K562 (cell line): Measurements from ENCODE around the gene PTTG1IP. TPM values are rescaled to one million over a fixed set of nuclear protein-coding genes. Genes with fewer than 3 reads are reported as not detected.

Experiments
- BHLHE40 ChIP-seq: IDR thresholded peaks from 2 replicates; pipeline ENCODE4 v1.6.1; 2011; ENCODE audit warnings: low read length, improper control_type of control experiment
- BRD9 ChIP-seq: fragments of 450-650 bp; IDR thresholded peaks from 2 replicates; pipeline ENCODE4 v1.6.1; 2018; ENCODE audit warnings: low read depth; ENCODE audit not compliant: partially characterized antibody
- CBX8 ChIP-seq: fragments of 200-600 bp; sonication (generic); IDR thresholded peaks from 2 replicates; pipeline ENCODE4 v1.6.1; 2012; ENCODE audit warnings: borderline replicate concordance, mixed run types, low read depth, mild to moderate bottlenecking, moderate library complexity, mixed read lengths, low read length, control low read depth, inconsistent platforms; ENCODE audit not compliant: poor library complexity, severe bottlenecking; ENCODE audit errors: extremely low read depth
- CHCHD3 ChIP-seq: fragments of 250-450 bp; sonication (Bioruptor Pico); IDR thresholded peaks from 2 replicates; pipeline ENCODE4 v2.1.2; 2022; ENCODE audit warnings: mild to moderate bottlenecking
- MEF2A ChIP-seq: IDR thresholded peaks from 2 replicates; pipeline ENCODE4 v1.6.1; 2011; ENCODE audit warnings: low read depth, mild to moderate bottlenecking, low read length, moderate library complexity; ENCODE audit not compliant: control insufficient read depth
- RBM15 ChIP-seq: fragments of 200-400 bp; formaldehyde crosslinking; IDR thresholded peaks from 2 replicates; pipeline ENCODE4 v1.6.1; 2018; ENCODE audit warnings: mild to moderate bottlenecking, low read length, moderate library complexity; ENCODE audit not compliant: insufficient read depth
- RBM22 ChIP-seq: fragments of 200-400 bp; formaldehyde crosslinking; IDR thresholded peaks from 2 replicates; pipeline ENCODE4 v1.6.1; 2018; ENCODE audit warnings: low read length, low read depth; ENCODE audit not compliant: poor library complexity, severe bottlenecking
- SMC3 ChIP-seq: conservative IDR thresholded peaks from 2 replicates; pipeline ENCODE4 v1.6.1; 2011; ENCODE audit warnings: low read depth, low read length, improper control_type of control experiment; ENCODE audit not compliant: insufficient read depth
- ZBTB1 ChIP-seq: sonication (generic); formaldehyde crosslinking; IDR thresholded peaks from 2 replicates; pipeline ENCODE4 v1.8.1; 2023; ENCODE audit warnings: missing genetic modification reagents, low read depth, mild to moderate bottlenecking, borderline replicate concordance
- ZNF316 ChIP-seq: fragments of 450-650 bp; IDR thresholded peaks from 2 replicates; pipeline ENCODE4 v1.6.1; 2016
- ZNF318 ChIP-seq, 2 experiments: fragments of 450-650 bp; IDR thresholded peaks; 2 replicates each; pipeline ENCODE4 v1.6.1; 2016; ENCODE audit warnings: mild to moderate bottlenecking in 2 of 2, borderline replicate concordance in 1 of 2, low read depth in 1 of 2, moderate library complexity in 1 of 2
- polyA plus RNA-seq, 8 experiments: library from polyadenylated mRNA; depleted of rRNA in 4 of 8; stranded (reverse) in 5 of 8; unstranded in 3 of 8; fragments of >200 nt; fragmentation: Nextera tagmentation in 2 of 8; fragmentation: Illumina TruSeq in 1 of 8; extraction: Ambion mirVana in 2 of 8; extraction: Trizol in 1 of 8; gene quantifications; 2 replicates each; pipeline versions ENCODE4 v1.2.1 to v1.2.3, GENCODE V29; 2011 to 2014; ENCODE audit warnings: inconsistent platforms in 1 of 8, missing spikeins in 1 of 8
- total RNA-seq, 7 experiments: library from RNA; depleted of rRNA in 6 of 7; stranded (reverse); fragments of >200 nt in 6 of 7; fragmentation: Illumina TruSeq in 2 of 7; extraction: Trizol in 2 of 7; gene quantifications; 2 replicates each; pipeline versions ENCODE4 v1.2.1 to v1.2.3, GENCODE V29; 2011 to 2021; ENCODE audit warnings: low replicate concordance in 1 of 7
- TF ChIP-seq, protein P1 (sequence below), 2 experiments: IDR thresholded peaks; 2 replicates each; pipeline ENCODE4 v1.6.1; 2012; ENCODE audit warnings: improper control_type of control experiment in 2 of 2, low read depth in 2 of 2, low read length in 2 of 2, borderline replicate concordance in 1 of 2
- TF ChIP-seq, protein P2 (sequence below): sonication (generic); formaldehyde crosslinking; IDR thresholded peaks from 2 replicates; pipeline ENCODE4 v1.8.1; 2023; ENCODE audit warnings: mild to moderate bottlenecking, missing genetic modification reagents

PTTG1IP gene
- total and polyA plus RNA-seq, 9 of the 15 experiments (the other 6 are each of a cell fraction or from before 2014, with no cell fraction given): 5.0 to 99.3 (median 82.4) TPM

GRCh38 chr21:44854664-44855446 is 18.6 kb downstream of the PTTG1IP start (continued):
- TF ChIP-seq ZNF318 (IDR thresholded peaks at IDR 0.05; ENCODE audit: borderline replicate concordance in 1 of 2, low read depth in 1 of 2) (peak in 1 of 2 experiments; percentile 86; a peak in 2 of 4 replicates), BRD9 (peak; percentile 61), SMC3 (0 out of 2 replicates have a peak, but pooled peaks have one; percentile 23), BHLHE40 (peak; percentile 88), RBM22 (no peak), ZBTB1 (CRISPR knock-in tag) (peak; percentile 10; the same call in 1 of the 2 replicates), MEF2A (peak; percentile 91), CBX8 (no peak), ZNF316 (0 out of 2 replicates have a peak, but pooled peaks have one; percentile 16), RBM15 (no peak), CHCHD3 (CRISPR knock-in tag) (no peak)
- TF ChIP-seq, protein P1, sequence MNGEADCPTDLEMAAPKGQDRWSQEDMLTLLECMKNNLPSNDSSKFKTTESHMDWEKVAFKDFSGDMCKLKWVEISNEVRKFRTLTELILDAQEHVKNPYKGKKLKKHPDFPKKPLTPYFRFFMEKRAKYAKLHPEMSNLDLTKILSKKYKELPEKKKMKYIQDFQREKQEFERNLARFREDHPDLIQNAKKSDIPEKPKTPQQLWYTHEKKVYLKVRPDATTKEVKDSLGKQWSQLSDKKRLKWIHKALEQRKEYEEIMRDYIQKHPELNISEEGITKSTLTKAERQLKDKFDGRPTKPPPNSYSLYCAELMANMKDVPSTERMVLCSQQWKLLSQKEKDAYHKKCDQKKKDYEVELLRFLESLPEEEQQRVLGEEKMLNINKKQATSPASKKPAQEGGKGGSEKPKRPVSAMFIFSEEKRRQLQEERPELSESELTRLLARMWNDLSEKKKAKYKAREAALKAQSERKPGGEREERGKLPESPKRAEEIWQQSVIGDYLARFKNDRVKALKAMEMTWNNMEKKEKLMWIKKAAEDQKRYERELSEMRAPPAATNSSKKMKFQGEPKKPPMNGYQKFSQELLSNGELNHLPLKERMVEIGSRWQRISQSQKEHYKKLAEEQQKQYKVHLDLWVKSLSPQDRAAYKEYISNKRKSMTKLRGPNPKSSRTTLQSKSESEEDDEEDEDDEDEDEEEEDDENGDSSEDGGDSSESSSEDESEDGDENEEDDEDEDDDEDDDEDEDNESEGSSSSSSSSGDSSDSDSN (IDR thresholded peaks at IDR 0.05; ENCODE audit: borderline replicate concordance in 1 of 2, low read depth in 2 of 2, low read length in 2 of 2): peak; percentile 51 to 92; a peak in 2 of 4 replicates
- TF ChIP-seq, protein P2, sequence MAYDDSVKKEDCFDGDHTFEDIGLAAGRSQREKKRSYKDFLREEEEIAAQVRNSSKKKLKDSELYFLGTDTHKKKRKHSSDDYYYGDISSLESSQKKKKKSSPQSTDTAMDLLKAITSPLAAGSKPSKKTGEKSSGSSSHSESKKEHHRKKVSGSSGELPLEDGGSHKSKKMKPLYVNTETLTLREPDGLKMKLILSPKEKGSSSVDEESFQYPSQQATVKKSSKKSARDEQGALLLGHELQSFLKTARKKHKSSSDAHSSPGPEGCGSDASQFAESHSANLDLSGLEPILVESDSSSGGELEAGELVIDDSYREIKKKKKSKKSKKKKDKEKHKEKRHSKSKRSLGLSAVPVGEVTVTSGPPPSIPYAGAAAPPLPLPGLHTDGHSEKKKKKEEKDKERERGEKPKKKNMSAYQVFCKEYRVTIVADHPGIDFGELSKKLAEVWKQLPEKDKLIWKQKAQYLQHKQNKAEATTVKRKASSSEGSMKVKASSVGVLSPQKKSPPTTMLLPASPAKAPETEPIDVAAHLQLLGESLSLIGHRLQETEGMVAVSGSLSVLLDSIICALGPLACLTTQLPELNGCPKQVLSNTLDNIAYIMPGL (CRISPR knock-in tag): peak; percentile 20; the same call in 1 of the 2 replicates
